ENCODE results near the gene TRIM38.

GRCh38 chr6:26026833-26027490 lies 64.4 kb downstream of the TRIM38 start:
- TF ChIP-seq CTCF (IDR thresholded peaks at IDR 0.05): no peak
- peak; percentile 97 for TF ChIP-seq POLR2A (IDR thresholded peaks at IDR 0.05)
